ENCODE measurements around the gene GTF2E1.

GTF2E1 gene

GRCh38 chr3:120798346-120798745 lies 55.8 kb downstream of the GTF2E1 start:
- DNase-seq (ENCODE audit: low read depth in 2 of 2): no peak

GRCh38 chr3:120800625-120801024 lies 58.1 kb downstream of the GTF2E1 start:
- DNase-seq (ENCODE audit: low read depth in 2 of 2): no peak

- no peak for DNase-seq (ENCODE audit: low read depth in 2 of 2)
These were observed 58.9 kb downstream of the GTF2E1 start for GRCh38 chr3:120801484-120801883.

DNA sequence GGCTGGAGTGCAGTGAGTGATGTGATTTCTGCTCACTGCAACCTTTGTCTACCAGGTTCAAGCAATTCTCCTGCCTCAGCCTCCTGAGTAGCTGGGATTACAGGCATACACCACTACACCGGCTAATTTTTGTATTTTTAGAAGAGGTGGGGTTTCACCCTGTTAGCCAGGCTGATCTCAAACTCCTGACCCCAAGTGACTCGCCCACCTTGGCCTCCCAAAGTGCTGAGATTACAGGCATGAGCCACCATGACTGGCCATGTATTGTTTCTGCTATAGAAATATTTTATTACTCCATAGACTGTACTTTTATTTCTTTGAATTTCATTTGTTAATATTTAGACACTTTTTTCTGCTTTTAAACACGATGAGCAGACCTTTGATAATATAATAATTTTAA lies 60.4 kb downstream of the GTF2E1 start:
- DNase-seq (ENCODE audit: low read depth in 2 of 2): no peak

DNA sequence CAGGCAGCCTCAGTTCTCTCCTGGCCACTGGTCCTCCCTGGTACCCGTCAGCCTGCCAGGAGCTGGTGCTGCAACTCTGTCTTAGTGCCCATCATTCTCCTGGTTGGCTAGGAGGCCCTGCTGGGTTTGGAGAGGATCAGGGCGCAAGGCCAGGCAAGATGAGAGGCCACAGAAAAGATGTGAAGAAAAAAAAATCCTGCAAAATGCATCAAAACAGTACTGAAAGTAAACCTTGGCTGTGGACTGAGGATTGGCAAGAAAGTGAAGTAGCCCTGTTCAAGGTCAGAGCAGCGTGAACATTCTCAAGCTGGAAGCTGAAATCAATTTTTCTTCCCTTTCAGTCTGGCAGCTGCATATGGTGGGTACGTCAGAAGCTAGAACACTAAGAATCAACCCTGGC lies 74.2 kb downstream of the GTF2E1 start:
- DNase-seq (ENCODE audit: low read depth in 2 of 2): no peak

GRCh38 chr3:120820748-120821147 lies 78.2 kb downstream of the GTF2E1 start:
- no peak for DNase-seq (ENCODE audit: low read depth in 2 of 2)

- DNase-seq (ENCODE audit: low read depth in 2 of 2): no peak
These were observed 78.9 kb downstream of the GTF2E1 start for GRCh38 chr3:120821426-120821825.

DNA sequence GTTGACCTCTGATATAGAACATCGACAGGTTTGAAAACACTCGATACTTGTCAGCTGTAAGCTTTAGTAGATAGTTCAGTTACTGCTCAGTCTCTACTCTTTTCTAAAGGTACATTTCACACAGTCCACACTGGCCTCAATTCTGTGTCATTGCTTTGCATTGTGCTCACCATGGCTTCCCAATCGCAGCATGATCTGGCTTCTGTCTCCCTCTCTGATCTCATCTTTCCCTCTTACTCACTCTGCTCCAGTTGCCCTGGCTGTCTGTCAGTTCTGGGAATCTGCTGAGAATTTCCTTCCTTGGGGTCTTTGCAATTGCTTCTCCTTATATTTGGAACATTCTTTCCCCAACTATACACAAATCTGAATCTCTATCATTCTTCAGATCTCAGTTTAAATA lies 80.6 kb downstream of the GTF2E1 start:
- DNase-seq (ENCODE audit: low read depth in 2 of 2): no peak

DNA sequence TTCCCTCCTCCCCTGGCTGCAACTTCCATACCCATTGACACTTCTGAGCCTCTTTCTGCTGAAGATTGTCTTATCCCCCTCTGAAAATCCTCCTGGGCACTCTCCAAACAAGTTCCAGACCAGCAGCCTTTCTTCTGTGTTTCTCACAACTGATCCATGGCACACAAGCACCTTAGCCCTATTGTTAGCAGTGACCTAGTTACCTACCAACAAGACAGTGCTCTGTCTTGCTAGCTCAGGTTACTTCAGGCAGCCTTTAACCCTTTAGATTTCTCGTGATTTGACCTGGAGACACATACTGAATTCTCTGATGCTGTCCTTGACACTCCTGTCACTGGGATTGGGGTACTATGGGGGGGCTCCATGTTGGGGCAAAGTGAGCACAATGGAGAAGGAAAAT lies 82.1 kb downstream of the GTF2E1 start:
- no peak for DNase-seq (ENCODE audit: low read depth in 2 of 2)

- no peak for DNase-seq (ENCODE audit: low read depth in 2 of 2)
These were observed 86.3 kb downstream of the GTF2E1 start for GRCh38 chr3:120828796-120829195.

DNA sequence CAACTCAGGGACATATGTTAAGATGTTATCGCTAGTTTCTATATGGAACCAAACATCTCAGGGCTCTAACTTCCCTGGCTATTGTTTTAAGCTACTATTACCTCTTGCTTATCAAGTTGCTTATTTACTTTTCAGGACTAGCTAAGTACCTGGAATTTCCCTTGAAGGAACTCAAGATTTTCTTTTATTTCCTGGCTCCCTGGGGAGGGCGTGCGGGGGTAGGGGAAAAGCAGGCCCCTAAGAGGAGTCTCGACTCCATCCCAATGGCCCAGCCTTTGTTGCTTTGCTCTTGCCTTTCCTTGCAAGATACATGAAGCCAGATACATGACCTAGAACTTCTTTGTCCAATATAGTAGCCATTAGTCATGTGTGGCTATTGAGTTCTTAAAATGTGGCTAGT lies 88.5 kb downstream of the GTF2E1 start:
- DNase-seq (ENCODE audit: low read depth in 2 of 2): no peak

All from stimulated activated CD8-positive, alpha-beta memory T cell treated with anti-CD3 and anti-CD28 coated beads, Interleukin-15, amount 100 ng/mL, for 48 hours (primary cell).